Urothelium cell line (cell line): ENCODE data around the gene S100A5.
"Not testable (repeated sequence)": the region's sequence is repeated elsewhere in the genome, so short reads cannot be mapped to it uniquely, and the experiment has no call there.

Source experiments
- DNase-seq: peaks from one replicate; pipeline ENCODE4 v3.0.0; 2011; ENCODE audit warnings: low spot score, mixed read lengths
- FAIRE-seq: peaks from 2 replicates; lab custom pipeline; 2011; peaks lifted over from hg19 to GRCh38; lab: Jason Lieb, UNC

The S100A5 gene

GRCh38 chr1:153567621-153568366 lies 27.1 kb upstream of the S100A5 start:
- FAIRE-seq, result peak; percentile 52
- peak; percentile 68 for DNase-seq

- FAIRE-seq (peak; percentile 85), DNase-seq (peak; percentile 97)
Observed at GRCh38 chr1:153566414-153567371, 26.0 kb upstream of the S100A5 start.

- DNase-seq (peak; percentile 87), FAIRE-seq (peak; percentile 56)
Observed at GRCh38 chr1:153565529-153566374, 25.0 kb upstream of the S100A5 start, which contains the start of gene S100A2. Gene S100A2 (minus strand): TSS chr1:153565844. CDS start chr1:153563877, 1,967 bp downstream.

- FAIRE-seq (no peak), DNase-seq (no peak)
Observed at GRCh38 chr1:153563991-153564390, 23.3 kb upstream of the S100A5 start.

- no peak for FAIRE-seq
- DNase-seq, result no peak
Observed at GRCh38 chr1:153563483-153563901, 22.8 kb upstream of the S100A5 start.

GRCh38 chr1:153562021-153562420 lies 21.3 kb upstream of the S100A5 start:
- DNase-seq, FAIRE-seq: not testable (repeated sequence)

- no peak for FAIRE-seq
Observed at GRCh38 chr1:153561466-153561985, 20.8 kb upstream of the S100A5 start.

GRCh38 chr1:153560771-153561465 lies 20.2 kb upstream of the S100A5 start:
- no peak for FAIRE-seq
- DNase-seq, result no peak

More at GRCh38 chr1:153561466-153561985, 20.8 kb upstream of the S100A5 start:
- no peak for DNase-seq

GRCh38 chr1:153560241-153560640 lies 19.5 kb upstream of the S100A5 start:
- FAIRE-seq, result no peak

GRCh38 chr1:153557877-153558276 lies 17.1 kb upstream of the S100A5 start:
- DNase-seq (no peak), FAIRE-seq (no peak)

More at GRCh38 chr1:153560241-153560640, 19.5 kb upstream of the S100A5 start:
- no peak for DNase-seq

- DNase-seq (no peak), FAIRE-seq (no peak)
Observed at GRCh38 chr1:153556348-153556747, 15.6 kb upstream of the S100A5 start.

- FAIRE-seq (no peak), DNase-seq (no peak)
Observed at GRCh38 chr1:153553830-153554541, 13.3 kb upstream of the S100A5 start.

GRCh38 chr1:153553096-153553495 lies 12.4 kb upstream of the S100A5 start:
- FAIRE-seq (no peak), DNase-seq (no peak)

- DNase-seq (no peak), FAIRE-seq (no peak)
Observed at GRCh38 chr1:153552335-153552734, 11.6 kb upstream of the S100A5 start.

- DNase-seq (no peak), FAIRE-seq (no peak)
Observed at GRCh38 chr1:153550827-153551500, 10.2 kb upstream of the S100A5 start.

- FAIRE-seq (no peak), DNase-seq (no peak)
Observed at GRCh38 chr1:153550398-153550758, 9.6 kb upstream of the S100A5 start.

GRCh38 chr1:153549741-153550397 lies 9.1 kb upstream of the S100A5 start:
- no peak for FAIRE-seq
- no peak for DNase-seq
